ENCODE results near the gene CORO1C.
"Not testable (repeated sequence)": the region's sequence is repeated elsewhere in the genome, so short reads cannot be mapped to it uniquely, and the experiment has no call there.

DNA sequence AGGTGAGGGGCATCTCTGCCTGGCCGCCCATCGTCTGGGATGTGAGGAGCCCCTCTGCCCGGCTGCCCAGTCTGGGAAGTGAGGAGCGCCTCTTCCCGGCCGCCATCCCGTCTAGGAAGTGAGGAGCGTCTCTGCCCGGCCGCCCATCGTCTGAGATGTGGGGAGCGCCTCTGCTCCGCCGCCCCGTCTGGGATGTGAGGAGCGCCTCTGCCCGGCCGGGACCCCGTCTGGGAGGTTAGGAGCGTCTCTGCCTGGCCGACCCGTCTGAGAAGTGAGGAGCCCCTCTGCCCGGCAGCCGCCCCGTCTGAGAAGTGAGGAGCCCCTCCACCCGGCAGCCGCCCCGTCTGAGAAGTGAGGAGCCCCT, 75.5 kb downstream of the CORO1C start:
- TF ChIP-seq CTCF (IDR thresholded peaks at IDR 0.05 in 2 of 3, conservative IDR thresholded peaks at IDR 0.05 in 1 of 3; ENCODE audit: insufficient read depth in 2 of 3, low read depth in 1 of 3, low read length in 3 of 3); PRPF4 (IDR thresholded peaks at IDR 0.05; ENCODE audit: insufficient read depth, low read depth, low read length, poor library complexity, severe bottlenecking); SP1 (CRISPR knock-in tag; IDR thresholded peaks at IDR 0.05); ERF (CRISPR knock-in tag; IDR thresholded peaks at IDR 0.05); USF2 (CRISPR knock-in tag; IDR thresholded peaks at IDR 0.05); KLF1 (tag; IDR thresholded peaks at IDR 0.05): not testable (repeated sequence)
